Ovary (tissue), 3 donors: ENCODE data around the gene SEC14L1.

ENCODE experiments used
- EP300 ChIP-seq: sonication (generic); formaldehyde crosslinking; IDR thresholded peaks from one replicate; pipeline ENCODE4 v1.6.1; 2017; ENCODE audit warnings: antibody characterized with exemption
- POLR2A ChIP-seq: fragments of 450-650 bp; IDR thresholded peaks from one replicate; pipeline ENCODE4 v1.6.1; 2017; ENCODE audit warnings: antibody characterized with exemption, mild to moderate bottlenecking, moderate library complexity
- TF ChIP-seq, protein P1 (sequence below), 3 donors: fragments of 450-650 bp in 2 of 3; fragments of 200-600 bp in 1 of 3; IDR thresholded peaks; one replicate each; pipeline versions ENCODE4 v1.5.1 to v1.8.0; 2016 to 2022; ENCODE audit warnings: antibody characterized with exemption in 3 of 3, mild to moderate bottlenecking in 1 of 3
- donor health status: DM: no; HTN: no; CAD: no.

DNA sequence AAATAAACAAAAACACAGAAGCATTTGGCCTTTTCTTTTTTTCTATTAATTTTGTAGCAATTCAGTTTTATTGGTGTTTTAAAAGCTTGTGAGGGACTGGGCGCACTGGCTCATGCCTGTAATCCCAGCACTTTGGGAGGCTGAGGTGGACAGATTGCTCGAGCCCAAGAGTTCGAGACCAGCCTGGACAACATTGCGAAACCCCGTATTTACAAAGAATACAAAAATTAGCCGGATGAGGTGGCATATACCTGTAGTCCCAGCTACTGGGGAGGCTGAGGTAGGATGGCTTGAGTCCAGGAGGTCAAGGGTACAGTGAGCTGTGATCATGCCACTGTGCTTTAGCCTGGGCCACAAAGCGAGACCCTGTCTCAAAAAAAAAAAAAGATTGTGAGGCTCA lies 53.4 kb downstream of the SEC14L1 start:
- TF ChIP-seq, protein P1, sequence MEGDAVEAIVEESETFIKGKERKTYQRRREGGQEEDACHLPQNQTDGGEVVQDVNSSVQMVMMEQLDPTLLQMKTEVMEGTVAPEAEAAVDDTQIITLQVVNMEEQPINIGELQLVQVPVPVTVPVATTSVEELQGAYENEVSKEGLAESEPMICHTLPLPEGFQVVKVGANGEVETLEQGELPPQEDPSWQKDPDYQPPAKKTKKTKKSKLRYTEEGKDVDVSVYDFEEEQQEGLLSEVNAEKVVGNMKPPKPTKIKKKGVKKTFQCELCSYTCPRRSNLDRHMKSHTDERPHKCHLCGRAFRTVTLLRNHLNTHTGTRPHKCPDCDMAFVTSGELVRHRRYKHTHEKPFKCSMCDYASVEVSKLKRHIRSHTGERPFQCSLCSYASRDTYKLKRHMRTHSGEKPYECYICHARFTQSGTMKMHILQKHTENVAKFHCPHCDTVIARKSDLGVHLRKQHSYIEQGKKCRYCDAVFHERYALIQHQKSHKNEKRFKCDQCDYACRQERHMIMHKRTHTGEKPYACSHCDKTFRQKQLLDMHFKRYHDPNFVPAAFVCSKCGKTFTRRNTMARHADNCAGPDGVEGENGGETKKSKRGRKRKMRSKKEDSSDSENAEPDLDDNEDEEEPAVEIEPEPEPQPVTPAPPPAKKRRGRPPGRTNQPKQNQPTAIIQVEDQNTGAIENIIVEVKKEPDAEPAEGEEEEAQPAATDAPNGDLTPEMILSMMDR (IDR thresholded peaks at IDR 0.05): no peak
- TF ChIP-seq POLR2A: no peak
- no peak for TF ChIP-seq EP300
